Activated CD4-positive, alpha-beta T cell treated with anti-CD3 and anti-CD28 coated beads, Interleukin-2, amount 50 U/mL, for 1 hour (primary cell): Measurements from ENCODE around the gene ARHGAP35.
"Not testable (repeated sequence)": the region's sequence is repeated elsewhere in the genome, so short reads cannot be mapped to it uniquely, and the experiment has no call there.

Source experiments
- DNase-seq: peaks from one replicate; pipeline ENCODE4 v3.0.0-alpha.2; 2020

Gene ARHGAP35

GRCh38 chr19:46860846-46861690 lies at the start of gene ARHGAP35:
Gene ARHGAP35, plus strand, starts transcription at chr19:46860997. Its CDS starts 57,679 bp downstream, at chr19:46918676.
- DNase-seq = peak; percentile 77

GRCh38 chr19:46812977-46813838 lies 47.6 kb upstream of the ARHGAP35 start:
- DNase-seq = no peak

GRCh38 chr19:46813839-46814358 lies 46.9 kb upstream of the ARHGAP35 start:
- DNase-seq = no peak

GRCh38 chr19:46815833-46816627 lies 44.8 kb upstream of the ARHGAP35 start:
- no peak for DNase-seq

GRCh38 chr19:46818812-46819211 lies 42.0 kb upstream of the ARHGAP35 start:
- no peak for DNase-seq

- peak; percentile 50 for DNase-seq
Measured at GRCh38 chr19:46821512-46822409, 39.0 kb upstream of the ARHGAP35 start.

GRCh38 chr19:46822410-46822787 lies 38.4 kb upstream of the ARHGAP35 start:
- not testable (repeated sequence) for DNase-seq

- DNase-seq = no peak
Measured at GRCh38 chr19:46823049-46823448, 37.7 kb upstream of the ARHGAP35 start.

GRCh38 chr19:46824890-46825730 lies 35.7 kb upstream of the ARHGAP35 start:
- DNase-seq = no peak

- DNase-seq = no peak
Measured at GRCh38 chr19:46825731-46826055, 35.1 kb upstream of the ARHGAP35 start.

GRCh38 chr19:46828484-46828883 lies 32.3 kb upstream of the ARHGAP35 start:
- no peak for DNase-seq

GRCh38 chr19:46830864-46831263 lies 29.9 kb upstream of the ARHGAP35 start:
- DNase-seq = no peak

- DNase-seq = no peak
Measured at GRCh38 chr19:46834121-46834520, 26.7 kb upstream of the ARHGAP35 start.

- DNase-seq = no peak
Measured at GRCh38 chr19:46834984-46835383, 25.8 kb upstream of the ARHGAP35 start.

GRCh38 chr19:46838160-46838559 lies 22.6 kb upstream of the ARHGAP35 start:
- DNase-seq = no peak

GRCh38 chr19:46839752-46840497 lies 20.9 kb upstream of the ARHGAP35 start:
- DNase-seq = no peak

- peak; percentile 51 for DNase-seq
Measured at GRCh38 chr19:46840498-46840942, 20.3 kb upstream of the ARHGAP35 start.

GRCh38 chr19:46841458-46842083 lies 19.2 kb upstream of the ARHGAP35 start:
- no peak for DNase-seq

- DNase-seq = no peak
Measured at GRCh38 chr19:46842791-46843190, 18.0 kb upstream of the ARHGAP35 start.
